PC-3 (cell line): Measurements from ENCODE around the gene ABCA5.

ENCODE experiments used
- EZH2phosphoT487 ChIP-seq: fragments of 300-600 bp; sonication (generic); IDR thresholded peaks from 2 replicates; pipeline ENCODE4 v1.6.1; 2018; ENCODE audit warnings: mild to moderate bottlenecking, antibody characterized with exemption, low read length, borderline replicate concordance
- TF ChIP-seq, protein P1 (sequence below): fragments of 300-600 bp; sonication (generic); conservative IDR thresholded peaks from 2 replicates; pipeline ENCODE4 v1.5.1; 2017; ENCODE audit warnings: antibody characterized with exemption, low read depth, mild to moderate bottlenecking, low read length

DNA sequence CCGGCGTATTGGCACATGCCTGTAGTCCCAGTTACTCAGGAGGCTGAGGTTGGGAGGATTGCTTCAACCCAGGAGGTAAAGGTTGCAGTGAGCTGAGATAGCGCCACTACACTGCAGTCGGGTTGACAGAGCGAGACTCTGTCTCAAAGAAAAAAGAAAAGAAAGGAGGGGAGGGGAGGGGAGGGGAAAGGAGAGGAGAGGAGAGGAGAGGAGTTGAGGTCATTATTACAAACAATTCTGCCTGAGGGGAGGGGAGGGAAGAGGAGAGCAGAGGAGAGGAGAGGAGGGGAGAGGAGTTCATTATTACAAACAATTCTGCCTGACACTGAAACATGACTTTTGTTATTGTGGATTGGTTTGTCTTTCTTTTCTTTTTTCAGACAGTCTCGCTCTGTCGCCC lies 19.8 kb upstream of the ABCA5 start:
- TF ChIP-seq, protein P1, sequence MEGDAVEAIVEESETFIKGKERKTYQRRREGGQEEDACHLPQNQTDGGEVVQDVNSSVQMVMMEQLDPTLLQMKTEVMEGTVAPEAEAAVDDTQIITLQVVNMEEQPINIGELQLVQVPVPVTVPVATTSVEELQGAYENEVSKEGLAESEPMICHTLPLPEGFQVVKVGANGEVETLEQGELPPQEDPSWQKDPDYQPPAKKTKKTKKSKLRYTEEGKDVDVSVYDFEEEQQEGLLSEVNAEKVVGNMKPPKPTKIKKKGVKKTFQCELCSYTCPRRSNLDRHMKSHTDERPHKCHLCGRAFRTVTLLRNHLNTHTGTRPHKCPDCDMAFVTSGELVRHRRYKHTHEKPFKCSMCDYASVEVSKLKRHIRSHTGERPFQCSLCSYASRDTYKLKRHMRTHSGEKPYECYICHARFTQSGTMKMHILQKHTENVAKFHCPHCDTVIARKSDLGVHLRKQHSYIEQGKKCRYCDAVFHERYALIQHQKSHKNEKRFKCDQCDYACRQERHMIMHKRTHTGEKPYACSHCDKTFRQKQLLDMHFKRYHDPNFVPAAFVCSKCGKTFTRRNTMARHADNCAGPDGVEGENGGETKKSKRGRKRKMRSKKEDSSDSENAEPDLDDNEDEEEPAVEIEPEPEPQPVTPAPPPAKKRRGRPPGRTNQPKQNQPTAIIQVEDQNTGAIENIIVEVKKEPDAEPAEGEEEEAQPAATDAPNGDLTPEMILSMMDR = no peak
- TF ChIP-seq EZH2phosphoT487 = no peak
